GM23338 (cell line): ENCODE data around the gene CDK1. TPM values are rescaled to one million over a fixed set of nuclear protein-coding genes. Genes with fewer than 3 reads are reported as not detected.

Experiments used
- ATAC-seq: fragments of 200-7000 bp; cut with Tn5 transposase; 3 replicates; pipeline ENCODE4 v1.9.1; 2020
- DNase-seq: peaks from one replicate; pipeline ENCODE4 v3.0.0-alpha.2; 2015; ENCODE audit warnings: low spot score
- H2AFZ ChIP-seq: fragments of 200-600 bp; sonication (generic); 2 replicates; pipeline ENCODE4 v1.8.0; 2016; ENCODE audit warnings: antibody characterized with exemption, mild to moderate bottlenecking, moderate library complexity
- H3F3A ChIP-seq: fragments of 200-600 bp; sonication (generic); replicated peaks from 2 replicates; pipeline ENCODE4 v1.8.0; 2017; ENCODE audit warnings: antibody characterized with exemption, mixed run types, low read depth
- H3K27ac ChIP-seq: fragments of 200-600 bp; sonication (generic); 2 replicates; pipeline ENCODE4 v1.6.1; 2016; ENCODE audit warnings: low read depth
- H3K27me3 ChIP-seq: fragments of 200-600 bp; sonication (generic); 2 replicates; pipeline ENCODE4 v1.8.0; 2016; ENCODE audit warnings: mild to moderate bottlenecking, mixed run types, moderate library complexity; ENCODE audit not compliant: insufficient read depth
- H3K36me3 ChIP-seq: fragments of 200-600 bp; sonication (generic); 2 replicates; pipeline ENCODE4 v1.8.0; 2016; ENCODE audit warnings: mild to moderate bottlenecking; ENCODE audit not compliant: insufficient read depth
- H3K4me1 ChIP-seq: fragments of 200-600 bp; sonication (generic); 2 replicates; pipeline ENCODE4 v1.8.0; 2016; ENCODE audit warnings: mild to moderate bottlenecking, moderate library complexity; ENCODE audit not compliant: insufficient read depth
- H3K4me2 ChIP-seq: fragments of 200-600 bp; sonication (generic); 2 replicates; pipeline ENCODE4 v1.7.1; 2017; ENCODE audit warnings: mixed run types
- H3K4me3 ChIP-seq: fragments of 200-600 bp; sonication (generic); 2 replicates; pipeline ENCODE4 v1.6.1; 2016; ENCODE audit warnings: mixed run types
- H3K79me2 ChIP-seq: fragments of 200-600 bp; sonication (generic); replicated peaks from 2 replicates; pipeline ENCODE4 v1.8.0; 2017; ENCODE audit warnings: mild to moderate bottlenecking; ENCODE audit not compliant: insufficient read depth
- H3K9me2 ChIP-seq: fragments of 200-600 bp; sonication (generic); 2 replicates; pipeline ENCODE4 v1.8.0; 2017; ENCODE audit not compliant: insufficient read depth
- H4K20me1 ChIP-seq: fragments of 200-600 bp; sonication (generic); replicated peaks from 2 replicates; pipeline ENCODE4 v1.8.0; 2017; ENCODE audit warnings: mild to moderate bottlenecking; ENCODE audit not compliant: insufficient read depth
- H3K27ac Mint-ChIP-seq: 2 replicates; pipeline ENCODE4 v1.8.0; 2020; ENCODE audit warnings: inconsistent platforms, mild to moderate bottlenecking, moderate library complexity, mixed read lengths
- H3K27me3 Mint-ChIP-seq: 3 replicates; pipeline ENCODE4 v1.8.0; 2022; ENCODE audit warnings: low read depth, mild to moderate bottlenecking, moderate library complexity, mixed read lengths, inconsistent platforms; ENCODE audit not compliant: insufficient read depth, poor library complexity
- H3K36me3 Mint-ChIP-seq: 3 replicates; pipeline ENCODE4 v1.8.0; 2021; ENCODE audit warnings: low read depth, mild to moderate bottlenecking, inconsistent platforms, moderate library complexity, mixed read lengths
- H3K4me1 Mint-ChIP-seq: 3 replicates; pipeline ENCODE4 v1.8.0; 2020; ENCODE audit warnings: mild to moderate bottlenecking, inconsistent platforms, mixed read lengths
- H3K4me3 Mint-ChIP-seq: 3 replicates; pipeline ENCODE4 v1.8.0; 2021; ENCODE audit warnings: moderate library complexity, mild to moderate bottlenecking, inconsistent platforms, mixed read lengths
- H3K9me3 Mint-ChIP-seq: 3 replicates; pipeline ENCODE4 v1.8.0; 2020; ENCODE audit warnings: moderate library complexity, mild to moderate bottlenecking, inconsistent platforms, mixed read lengths
- CTCF ChIP-seq, 2 experiments: fragments of 200-600 bp in 1 of 2; sonication (generic) in 1 of 2; conservative IDR thresholded peaks; 2 replicates each; pipeline versions ENCODE4 v1.5.1 to v1.6.1; 2016 to 2017; ENCODE audit warnings: antibody characterized with exemption in 2 of 2, low read depth in 2 of 2, mild to moderate bottlenecking in 2 of 2, moderate library complexity in 1 of 2
- EZH2 ChIP-seq: fragments of 200-600 bp; sonication (generic); IDR thresholded peaks from one replicate; pipeline ENCODE4 v1.8.0; 2017; ENCODE audit warnings: antibody characterized with exemption, mild to moderate bottlenecking, low read depth; ENCODE audit not compliant: unreplicated experiment
- EZH2phosphoT487 ChIP-seq: fragments of 200-600 bp; sonication (generic); IDR thresholded peaks from one replicate; pipeline ENCODE4 v1.8.1; 2018; ENCODE audit warnings: antibody characterized with exemption; ENCODE audit not compliant: unreplicated experiment
- JUNB ChIP-seq: IDR thresholded peaks from one replicate; pipeline ENCODE4 v1.6.1; 2016; ENCODE audit warnings: antibody characterized with exemption; ENCODE audit not compliant: unreplicated experiment
- NANOG ChIP-seq: IDR thresholded peaks from 2 replicates; pipeline ENCODE4 v1.6.1; 2016; ENCODE audit warnings: antibody characterized with exemption, borderline replicate concordance
- POLR2AphosphoS5 ChIP-seq: IDR thresholded peaks from 2 replicates; pipeline ENCODE4 v1.6.1; 2016; ENCODE audit warnings: antibody characterized with exemption, low read depth
- REST ChIP-seq: IDR thresholded peaks from one replicate; pipeline ENCODE4 v1.6.1; 2018; ENCODE audit warnings: antibody characterized with exemption; ENCODE audit not compliant: unreplicated experiment
- STAT1 ChIP-seq: IDR thresholded peaks from one replicate; pipeline ENCODE4 v1.6.1; 2016; ENCODE audit warnings: antibody characterized with exemption; ENCODE audit not compliant: unreplicated experiment
- ZNF114 ChIP-seq: fragments of 250-450 bp; sonication (Bioruptor Pico); IDR thresholded peaks from 2 replicates; pipeline ENCODE4 v1.5.0; 2020; ENCODE audit warnings: mild to moderate bottlenecking, moderate library complexity
- polyA plus RNA-seq: library from polyadenylated mRNA; unstranded; fragments of >200 nt; fragmentation: Nextera tagmentation; extraction: Ambion mirVana; gene quantifications from 2 replicates; pipeline ENCODE4 v1.2.1, GENCODE V29; 2016
- total RNA-seq: library from RNA; depleted of rRNA; stranded (reverse); fragments of >200 nt; shearing (Covaris generic); gene quantifications from 2 replicates; pipeline ENCODE4 v1.2.3, GENCODE V29; 2014

The CDK1 gene
- total and polyA plus RNA-seq, 2 experiments from 2014 or later, result 165 to 166 TPM

- Histone ChIP-seq H3K4me3 (peak overlapping the region; percentile 63), H3K4me1 (peaks cover 40% of the 10 kb centered on the region), H3K9me2 (0 out of 2 replicates have a peak, but pooled peaks cover 3% of the 10 kb centered on the region), H4K20me1 (no peaks in the 10 kb centered on the region), H2AFZ (peak overlapping the region; percentile 45), H3K27me3 (peaks cover 11% of the 10 kb centered on the region; the same call in 1 of the 2 replicates), H3K4me2 (peak overlapping the region; percentile 81), H3K79me2 (peaks cover 23% of the 10 kb centered on the region), H3K36me3 (no peaks in the 10 kb centered on the region), H3F3A (no peaks in the 10 kb centered on the region), H3K27ac (no peak overlapping the region)
- TF ChIP-seq CTCF (conservative IDR thresholded peaks at IDR 0.05; ENCODE audit: low read depth in 2 of 2) (peak; percentile 16 to 44; a peak in 2 of 4 replicates), NANOG (no peak), POLR2AphosphoS5 (peak; percentile 38; the same call in 1 of the 2 replicates), ZNF114 (CRISPR knock-in tag) (no peak), EZH2phosphoT487 (no peak)
- Mint-ChIP-seq H3K27me3 (peaks cover 8% of the 10 kb centered on the region), H3K4me3 (peak overlapping the region; percentile 92), H3K9me3 (no peaks in the 10 kb centered on the region), H3K36me3 (no peaks in the 10 kb centered on the region), H3K27ac (no peak overlapping the region; the same call in 1 of the 2 replicates), H3K4me1 (peaks cover 23% of the 10 kb centered on the region; the same call in 2 of the 3 replicates)
- ATAC-seq (peak; percentile 52), DNase-seq (peak; percentile 88)
Observed at GRCh38 chr10:60732807-60733516, 45.3 kb upstream of the CDK1 start.

GRCh38 chr10:60733517-60733822 lies 44.8 kb upstream of the CDK1 start:
- Mint-ChIP-seq H3K36me3 (no peaks in the 10 kb centered on the region), H3K4me3 (peak overlapping the region; percentile 70), H3K27me3 (peaks cover 8% of the 10 kb centered on the region), H3K27ac (no peak overlapping the region), H3K4me1 (peaks cover 23% of the 10 kb centered on the region; the same call in 2 of the 3 replicates), H3K9me3 (no peaks in the 10 kb centered on the region)
- peaks cover 11% of the 10 kb centered on the region; the same call in 1 of the 2 replicates for H3K27me3 ChIP-seq
- DNase-seq (no peak), ATAC-seq (peak; percentile 92)
- H3K27ac ChIP-seq, result no peak overlapping the region
- H3K9me2 ChIP-seq, result 0 out of 2 replicates have a peak, but pooled peaks cover 3% of the 10 kb centered on the region
- H3K4me3 ChIP-seq, result peak overlapping the region; percentile 63
- no peaks in the 10 kb centered on the region for H4K20me1 ChIP-seq
- no peak overlapping the region for H2AFZ ChIP-seq
- peak overlapping the region; percentile 81 for H3K4me2 ChIP-seq
- H3F3A ChIP-seq, result no peaks in the 10 kb centered on the region
- H3K79me2 ChIP-seq, result peaks cover 23% of the 10 kb centered on the region
- no peaks in the 10 kb centered on the region for H3K36me3 ChIP-seq
- H3K4me1 ChIP-seq, result peaks cover 42% of the 10 kb centered on the region
- TF ChIP-seq EZH2phosphoT487, result no peak
- no peak for TF ChIP-seq EZH2
- TF ChIP-seq REST, result no peak
- TF ChIP-seq JUNB, result no peak
- TF ChIP-seq STAT1, result no peak
- TF ChIP-seq ZNF114 (CRISPR knock-in tag), result no peak
- no peak for TF ChIP-seq POLR2AphosphoS5
- TF ChIP-seq CTCF (conservative IDR thresholded peaks at IDR 0.05; ENCODE audit: low read depth in 2 of 2), result no peak; a peak in 1 of 4 replicates
